ENCODE results near the gene ZNF80.
"Not testable (repeated sequence)": the region's sequence is repeated elsewhere in the genome, so short reads cannot be mapped to it uniquely, and the experiment has no call there.

Gene ZNF80

GRCh38 chr3:114237478-114237877, at the start of gene ZNF80:
Gene ZNF80 (minus strand): TSS chr3:114237578. CDS start chr3:114237074, 504 bp downstream.
- DNase-seq (ENCODE audit: low read depth, low spot score) = not testable (repeated sequence)

- no peak for DNase-seq (ENCODE audit: low read depth, low spot score)
Measured at GRCh38 chr3:114286266-114286665, 48.9 kb upstream of the ZNF80 start.

GRCh38 chr3:114285648-114286230, 48.4 kb upstream of the ZNF80 start:
- DNase-seq (ENCODE audit: low read depth, low spot score) = no peak

- no peak for DNase-seq (ENCODE audit: low read depth, low spot score)
Measured at GRCh38 chr3:114284644-114285043, 47.3 kb upstream of the ZNF80 start.

- DNase-seq (ENCODE audit: low read depth, low spot score) = not testable (repeated sequence)
Measured at GRCh38 chr3:114276856-114277255, 39.5 kb upstream of the ZNF80 start.

- no peak for DNase-seq (ENCODE audit: low read depth, low spot score)
Measured at GRCh38 chr3:114274929-114275328, 37.6 kb upstream of the ZNF80 start.

GRCh38 chr3:114272271-114272670, 34.9 kb upstream of the ZNF80 start:
- DNase-seq (ENCODE audit: low read depth, low spot score) = no peak

GRCh38 chr3:114270019-114270418, 32.6 kb upstream of the ZNF80 start:
- no peak for DNase-seq (ENCODE audit: low read depth, low spot score)

- no peak for DNase-seq (ENCODE audit: low read depth, low spot score)
Measured at GRCh38 chr3:114260152-114260551, 22.8 kb upstream of the ZNF80 start.

GRCh38 chr3:114259566-114259965, 22.2 kb upstream of the ZNF80 start:
- DNase-seq (ENCODE audit: low read depth, low spot score) = no peak

GRCh38 chr3:114253505-114253904, 16.1 kb upstream of the ZNF80 start:
- no peak for DNase-seq (ENCODE audit: low read depth, low spot score)

GRCh38 chr3:114252954-114253353, 15.6 kb upstream of the ZNF80 start:
- no peak for DNase-seq (ENCODE audit: low read depth, low spot score)

GRCh38 chr3:114242947-114243346, 5.6 kb upstream of the ZNF80 start:
- no peak for DNase-seq (ENCODE audit: low read depth, low spot score)

- DNase-seq (ENCODE audit: low read depth, low spot score) = no peak
Measured at GRCh38 chr3:114241262-114241661, 3.9 kb upstream of the ZNF80 start.

- DNase-seq (ENCODE audit: low read depth, low spot score) = not testable (repeated sequence)
Measured at GRCh38 chr3:114238146-114238785, 888 bp upstream of the ZNF80 start.

- no peak for DNase-seq (ENCODE audit: low read depth, low spot score)
Measured at GRCh38 chr3:114235431-114235830, 1.9 kb downstream of the ZNF80 start.

- DNase-seq (ENCODE audit: low read depth, low spot score) = no peak
Measured at GRCh38 chr3:114234745-114235144, 2.6 kb downstream of the ZNF80 start.

GRCh38 chr3:114231616-114232015, 5.8 kb downstream of the ZNF80 start:
- DNase-seq (ENCODE audit: low read depth, low spot score) = no peak

- no peak for DNase-seq (ENCODE audit: low read depth, low spot score)
Measured at GRCh38 chr3:114227076-114227475, 10.3 kb downstream of the ZNF80 start.

- DNase-seq (ENCODE audit: low read depth, low spot score) = no peak
Measured at GRCh38 chr3:114226313-114226712, 11.1 kb downstream of the ZNF80 start.

- no peak for DNase-seq (ENCODE audit: low read depth, low spot score)
Measured at GRCh38 chr3:114223143-114223542, 14.2 kb downstream of the ZNF80 start.

- no peak for DNase-seq (ENCODE audit: low read depth, low spot score)
Measured at GRCh38 chr3:114221881-114222264, 15.5 kb downstream of the ZNF80 start.

- DNase-seq (ENCODE audit: low read depth, low spot score) = no peak
Measured at GRCh38 chr3:114221165-114221880, 16.1 kb downstream of the ZNF80 start.
